ENCODE measurements around the gene PID1. TPM values are rescaled to one million over a fixed set of nuclear protein-coding genes. Genes with fewer than 3 reads are reported as not detected.

PID1 gene
- total RNA-seq, 1 experiment from 2014 or later: 3.0 TPM

GRCh38 chr2:229261076-229261475 lies 10.0 kb downstream of the PID1 start:
- peak; percentile 15 for DNase-seq (ENCODE audit: low read depth)

- no peak for DNase-seq (ENCODE audit: low read depth)
Measured at GRCh38 chr2:229257985-229258384, 13.1 kb downstream of the PID1 start.

GRCh38 chr2:229256376-229256775 lies 14.7 kb downstream of the PID1 start:
- no peak for DNase-seq (ENCODE audit: low read depth)

- no peak for DNase-seq (ENCODE audit: low read depth)
Measured at GRCh38 chr2:229254206-229254605, 16.9 kb downstream of the PID1 start.

GRCh38 chr2:229252996-229253395 lies 18.1 kb downstream of the PID1 start:
- no peak for DNase-seq (ENCODE audit: low read depth)

- no peak for DNase-seq (ENCODE audit: low read depth)
Measured at GRCh38 chr2:229252280-229252679, 18.8 kb downstream of the PID1 start.

GRCh38 chr2:229249536-229249935 lies 21.6 kb downstream of the PID1 start:
- DNase-seq (ENCODE audit: low read depth): no peak

- DNase-seq (ENCODE audit: low read depth): no peak
Measured at GRCh38 chr2:229246334-229246733, 24.8 kb downstream of the PID1 start.

- DNase-seq (ENCODE audit: low read depth): no peak
Measured at GRCh38 chr2:229244975-229245374, 26.1 kb downstream of the PID1 start.

GRCh38 chr2:229243890-229244560 lies 27.1 kb downstream of the PID1 start:
- peak; percentile 11 for DNase-seq (ENCODE audit: low read depth)

GRCh38 chr2:229240984-229241491 lies 30.0 kb downstream of the PID1 start:
- no peak for DNase-seq (ENCODE audit: low read depth)

- no peak for DNase-seq (ENCODE audit: low read depth)
Measured at GRCh38 chr2:229239021-229239420, 32.1 kb downstream of the PID1 start.

GRCh38 chr2:229237270-229237669 lies 33.8 kb downstream of the PID1 start:
- DNase-seq (ENCODE audit: low read depth): no peak

- peak; percentile 18 for DNase-seq (ENCODE audit: low read depth)
Measured at GRCh38 chr2:229235131-229235914, 35.8 kb downstream of the PID1 start.

- DNase-seq (ENCODE audit: low read depth): no peak
Measured at GRCh38 chr2:229231885-229232284, 39.2 kb downstream of the PID1 start.

- DNase-seq (ENCODE audit: low read depth): no peak
Measured at GRCh38 chr2:229231328-229231868, 39.7 kb downstream of the PID1 start.

- no peak for DNase-seq (ENCODE audit: low read depth)
Measured at GRCh38 chr2:229230911-229231310, 40.2 kb downstream of the PID1 start.

GRCh38 chr2:229230256-229230655 lies 40.8 kb downstream of the PID1 start:
- DNase-seq (ENCODE audit: low read depth): no peak

- DNase-seq (ENCODE audit: low read depth): no peak
Measured at GRCh38 chr2:229226382-229226781, 44.7 kb downstream of the PID1 start.

- no peak for DNase-seq (ENCODE audit: low read depth)
Measured at GRCh38 chr2:229223107-229223506, 48.0 kb downstream of the PID1 start.

GRCh38 chr2:229221641-229222040 lies 49.4 kb downstream of the PID1 start:
- DNase-seq (ENCODE audit: low read depth): peak; percentile 49

GRCh38 chr2:229220254-229220653 lies 50.8 kb downstream of the PID1 start:
- peak; percentile 28 for DNase-seq (ENCODE audit: low read depth)

Data from M059J (cell line).